Muscle layer of colon (tissue), 2 donors: ENCODE measurements around the gene GCNA.
"Not testable (repeated sequence)": the region's sequence is repeated elsewhere in the genome, so short reads cannot be mapped to it uniquely, and the experiment has no call there.

Experiments
- H3K27ac ChIP-seq: one replicate; pipeline ENCODE4 v1.7.0; 2013; ENCODE audit warnings: low read depth, mild to moderate bottlenecking, low read length, moderate library complexity
- H3K27me3 ChIP-seq, 2 donors: one replicate each; pipeline ENCODE4 v1.7.0; 2013; ENCODE audit warnings: low read length in 2 of 2, mild to moderate bottlenecking in 2 of 2; ENCODE audit not compliant: insufficient read depth in 2 of 2, control insufficient read depth in 1 of 2
- H3K36me3 ChIP-seq: one replicate; pipeline ENCODE4 v1.7.0; 2013; ENCODE audit warnings: mild to moderate bottlenecking, low read length; ENCODE audit not compliant: insufficient read depth
- H3K4me1 ChIP-seq: one replicate; pipeline ENCODE4 v1.7.0; 2013; ENCODE audit warnings: mild to moderate bottlenecking, low read length; ENCODE audit not compliant: insufficient read depth
- H3K4me3 ChIP-seq, 2 donors: one replicate each; pipeline ENCODE4 v1.7.0; 2013; ENCODE audit warnings: low read length in 2 of 2, low read depth in 1 of 2, mild to moderate bottlenecking in 1 of 2, moderate library complexity in 1 of 2
- H3K9ac ChIP-seq: one replicate; pipeline ENCODE4 v1.7.0; 2013; ENCODE audit warnings: low read length
- H3K9me3 ChIP-seq: one replicate; pipeline ENCODE4 v1.7.0; 2013; ENCODE audit warnings: mild to moderate bottlenecking, low read length
- donor health status: abdominal sarcoma.
- donor health status: Adenocarcinoma of cecum.

GCNA gene

GRCh38 chrX:71563921-71564320, 14.3 kb upstream of the GCNA start:
- Histone ChIP-seq H3K4me3 (no peak overlapping the region), H3K27me3 (no peaks in the 10 kb centered on the region), H3K9me3 (no peaks in the 10 kb centered on the region), H3K36me3 (peaks cover 53% of the 10 kb centered on the region), H3K27ac (no peak overlapping the region), H3K9ac (no peak overlapping the region), H3K4me1 (no peaks in the 10 kb centered on the region)

GRCh38 chrX:71565474-71566041, 12.7 kb upstream of the GCNA start:
- no peaks in the 10 kb centered on the region for H3K27me3 ChIP-seq
- no peaks in the 10 kb centered on the region for H3K4me1 ChIP-seq
- no peak overlapping the region for H3K27ac ChIP-seq
- peaks cover 44% of the 10 kb centered on the region for H3K36me3 ChIP-seq
- no peak overlapping the region for H3K9ac ChIP-seq
- H3K4me3 ChIP-seq = no peak overlapping the region
- H3K9me3 ChIP-seq = no peaks in the 10 kb centered on the region

GRCh38 chrX:71571390-71571789, 6.8 kb upstream of the GCNA start:
- H3K27ac ChIP-seq, H3K4me1 ChIP-seq, H3K9ac ChIP-seq, H3K4me3 ChIP-seq, H3K27me3 ChIP-seq, H3K9me3 ChIP-seq: not testable (repeated sequence)
- H3K36me3 ChIP-seq = peaks cover 15% of the 10 kb centered on the region

DNA sequence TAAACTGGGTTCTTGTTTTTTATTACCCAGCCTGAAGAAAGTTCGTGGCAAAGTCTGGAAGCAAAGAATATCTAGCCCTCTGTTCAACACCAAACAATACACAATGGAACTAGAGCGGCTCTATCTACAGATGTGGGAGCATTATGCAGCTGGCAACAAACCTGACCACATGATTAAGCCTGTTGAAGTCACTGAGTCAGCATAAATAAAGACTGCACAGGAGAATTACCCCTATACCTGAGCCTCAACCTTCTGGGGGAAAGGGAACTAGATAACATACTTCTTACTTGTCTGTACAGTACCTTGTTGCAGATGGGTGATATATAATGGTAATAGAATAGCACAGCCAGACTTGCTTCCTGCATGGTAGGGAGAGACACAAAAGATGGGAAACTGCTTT, 4.6 kb upstream of the GCNA start:
- no peak overlapping the region for H3K9ac ChIP-seq
- H3K4me3 ChIP-seq = no peak overlapping the region
- H3K36me3 ChIP-seq = peaks cover 12% of the 10 kb centered on the region
- no peaks in the 10 kb centered on the region for H3K4me1 ChIP-seq
- no peaks in the 10 kb centered on the region for H3K9me3 ChIP-seq
- no peak overlapping the region for H3K27ac ChIP-seq
- no peaks in the 10 kb centered on the region for H3K27me3 ChIP-seq

GRCh38 chrX:71577682-71578081, 555 bp upstream of the GCNA start:
- H3K4me3 ChIP-seq = no peak overlapping the region
- H3K4me1 ChIP-seq = no peaks in the 10 kb centered on the region
- H3K9me3 ChIP-seq = no peaks in the 10 kb centered on the region
- H3K27ac ChIP-seq = no peak overlapping the region
- peaks cover 12% of the 10 kb centered on the region for H3K36me3 ChIP-seq
- H3K9ac ChIP-seq = no peak overlapping the region
- peaks cover 0 to 3% of the 10 kb centered on the region in 2 donors for H3K27me3 ChIP-seq

DNA sequence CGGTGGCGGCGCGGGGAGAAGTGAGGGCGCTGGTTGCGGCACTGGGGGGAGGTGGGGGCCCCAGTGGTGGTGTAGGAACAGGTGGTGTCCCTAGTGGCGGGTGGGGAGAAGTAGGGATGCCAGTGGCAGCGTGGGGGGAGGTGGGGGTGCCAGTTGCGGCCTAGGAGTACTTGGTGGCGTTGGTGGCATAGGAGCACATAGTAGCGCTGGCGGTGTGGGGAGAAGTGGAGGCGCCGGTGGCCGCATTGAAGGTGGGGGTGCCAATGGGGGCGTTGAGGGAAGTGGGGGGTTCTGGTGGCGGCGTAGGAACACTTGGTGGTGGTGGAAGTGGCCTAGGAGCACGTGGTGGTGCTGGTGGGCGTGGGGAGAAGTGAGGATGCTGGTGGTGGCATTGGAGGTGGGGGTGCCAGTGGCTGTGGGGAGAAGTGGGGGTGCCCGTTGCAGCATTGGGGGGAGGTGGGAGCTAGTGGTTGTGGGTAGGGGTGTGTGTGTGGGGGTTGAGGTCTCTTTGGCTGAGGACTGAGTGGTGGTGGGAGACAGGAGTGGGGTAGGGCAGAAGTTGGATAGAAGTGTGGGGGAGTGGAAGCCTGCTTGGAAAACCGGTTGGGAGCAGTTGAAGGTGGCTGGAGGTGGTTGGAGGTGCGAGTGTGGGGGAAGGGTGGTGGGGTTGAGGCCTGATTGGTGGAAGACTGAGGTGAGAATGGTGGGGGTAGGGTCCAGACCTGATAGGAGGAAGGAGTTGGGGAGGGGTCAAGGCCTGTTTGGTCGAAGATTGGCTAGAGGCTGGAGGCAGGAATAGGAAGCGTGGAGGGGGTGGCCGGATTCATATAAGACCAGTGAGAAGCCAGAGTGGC, 1.1 kb downstream of the GCNA start:
- no peak overlapping the region for H3K9ac ChIP-seq
- H3K9me3 ChIP-seq = no peaks in the 10 kb centered on the region
- peaks cover 0 to 3% of the 10 kb centered on the region in 2 donors for H3K27me3 ChIP-seq
- H3K4me3 ChIP-seq = no peak overlapping the region
- H3K27ac ChIP-seq = no peak overlapping the region
- H3K36me3 ChIP-seq = peaks cover 6% of the 10 kb centered on the region
- H3K4me1 ChIP-seq = no peaks in the 10 kb centered on the region

GRCh38 chrX:71579990-71580380, 1.7 kb downstream of the GCNA start:
- Histone ChIP-seq H3K27me3 (peaks cover 0 to 3% of the 10 kb centered on the region in 2 donors), H3K4me3 (no peak overlapping the region), H3K36me3 (peaks cover 6% of the 10 kb centered on the region), H3K4me1 (no peaks in the 10 kb centered on the region), H3K9me3 (no peaks in the 10 kb centered on the region), H3K9ac (no peak overlapping the region), H3K27ac (no peak overlapping the region)

GRCh38 chrX:71581210-71581609, 3.0 kb downstream of the GCNA start:
- no peaks in the 10 kb centered on the region for H3K9me3 ChIP-seq
- peaks cover 0 to 3% of the 10 kb centered on the region in 2 donors for H3K27me3 ChIP-seq
- no peaks in the 10 kb centered on the region for H3K4me1 ChIP-seq
- H3K36me3 ChIP-seq = peaks cover 6% of the 10 kb centered on the region
- no peak overlapping the region for H3K9ac ChIP-seq
- H3K27ac ChIP-seq = no peak overlapping the region
- no peak overlapping the region for H3K4me3 ChIP-seq

DNA sequence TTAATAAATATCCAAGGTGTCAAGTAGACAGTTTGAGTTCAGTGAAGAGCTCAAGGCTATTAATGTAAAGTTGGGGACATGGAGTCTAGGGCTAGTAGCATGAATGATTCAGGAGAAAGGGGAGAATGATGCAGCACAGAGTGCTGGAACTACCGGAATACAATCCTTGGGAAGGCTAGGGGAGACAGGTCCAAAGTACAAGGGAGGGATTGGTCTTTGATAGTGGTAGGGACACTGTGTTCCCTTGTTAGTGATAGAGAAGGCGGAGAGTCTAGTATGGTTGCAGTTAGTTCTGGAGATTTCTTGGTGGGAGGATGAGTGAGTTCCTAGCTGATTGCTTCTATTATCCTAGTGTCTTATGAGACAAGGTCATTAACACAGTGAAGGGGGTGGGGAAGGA, 8.7 kb downstream of the GCNA start:
- Histone ChIP-seq H3K4me3 (no peak overlapping the region), H3K9ac (no peak overlapping the region), H3K9me3 (no peaks in the 10 kb centered on the region), H3K27ac (no peak overlapping the region), H3K4me1 (no peaks in the 10 kb centered on the region), H3K27me3 (no peaks in the 10 kb centered on the region), H3K36me3 (no peaks in the 10 kb centered on the region)

DNA sequence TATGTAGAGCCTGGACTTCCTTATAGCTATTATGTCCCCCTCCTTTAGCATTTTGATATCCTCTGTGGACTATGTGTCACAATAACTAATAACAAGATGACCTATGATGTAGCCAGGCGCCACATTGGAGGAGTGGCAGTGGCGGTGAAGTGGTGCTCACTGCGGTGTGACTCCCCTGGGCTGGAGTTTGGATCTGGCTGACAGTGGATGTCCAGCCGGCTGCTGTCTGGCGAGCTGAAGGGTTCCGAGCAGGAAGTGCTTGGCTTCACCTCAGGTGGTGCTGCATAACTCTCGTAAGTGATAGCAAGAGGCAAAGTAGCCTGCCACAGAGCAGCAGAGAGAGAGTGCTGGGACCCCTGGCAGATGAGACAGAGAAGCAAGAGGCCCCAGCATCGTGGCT, 15.0 kb downstream of the GCNA start:
- H3K9ac ChIP-seq, H3K27me3 ChIP-seq, H3K9me3 ChIP-seq, H3K27ac ChIP-seq, H3K4me3 ChIP-seq, H3K4me1 ChIP-seq, H3K36me3 ChIP-seq: not testable (repeated sequence)

DNA sequence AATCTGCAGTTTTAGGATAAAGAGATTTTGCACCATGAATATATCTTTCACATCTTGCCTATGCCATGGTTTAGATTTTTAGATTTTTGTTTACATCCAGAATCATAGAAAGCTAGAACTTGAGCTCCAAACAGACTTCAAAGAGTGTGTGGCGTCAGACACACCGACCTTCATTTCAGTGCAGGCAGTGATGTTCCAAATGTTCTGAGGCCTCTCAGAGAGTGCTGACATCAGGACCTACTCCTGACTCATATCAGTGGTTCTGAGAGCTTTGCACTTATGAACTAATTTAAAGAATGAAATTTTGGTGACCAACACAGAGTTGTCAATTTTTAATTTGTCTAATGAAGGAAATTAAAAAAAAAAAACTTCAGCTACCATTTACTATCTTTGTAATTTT, 21.7 kb downstream of the GCNA start:
- Histone ChIP-seq H3K4me1 (no peaks in the 10 kb centered on the region), H3K9me3 (no peaks in the 10 kb centered on the region), H3K36me3 (peaks cover 10% of the 10 kb centered on the region), H3K4me3 (no peak overlapping the region), H3K27me3 (no peaks in the 10 kb centered on the region), H3K9ac (no peak overlapping the region), H3K27ac (no peak overlapping the region)

DNA sequence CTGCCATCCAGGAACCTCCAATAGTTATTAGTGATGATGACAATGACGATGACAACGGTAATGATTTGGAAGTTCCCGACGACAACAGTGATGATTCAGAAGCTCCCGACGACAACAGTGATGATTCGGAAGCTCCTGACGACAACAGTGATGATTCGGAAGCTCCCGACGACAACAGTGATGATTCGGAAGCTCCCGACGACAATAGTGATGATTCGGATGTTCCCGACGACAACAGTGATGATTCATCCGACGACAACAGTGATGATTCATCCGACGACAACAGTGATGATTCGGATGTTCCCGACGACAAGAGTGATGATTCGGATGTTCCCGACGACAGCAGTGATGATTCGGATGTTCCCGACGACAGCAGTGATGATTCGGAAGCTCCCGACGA, 25.4 kb downstream of the GCNA start:
- H3K4me1 ChIP-seq = no peaks in the 10 kb centered on the region
- no peaks in the 10 kb centered on the region for H3K27me3 ChIP-seq
- H3K36me3 ChIP-seq = peaks cover 18% of the 10 kb centered on the region

More for the DNA sequence above, 25.4 kb downstream of the GCNA start:
- Histone ChIP-seq H3K27ac (no peak overlapping the region), H3K9me3 (no peaks in the 10 kb centered on the region), H3K4me3 (no peak overlapping the region), H3K9ac (no peak overlapping the region)
